ENCODE measurements around the gene LGALS3BP. TPM values are rescaled to one million over a fixed set of nuclear protein-coding genes. Genes with fewer than 3 reads are reported as not detected.
A peak's percentile ranks its signal among the peaks of the same experiment; 100 is the strongest.

The LGALS3BP gene
- total and polyA plus RNA-seq, 2 of the 13 experiments (the other 11 are each of a cell fraction or from before 2014, with no cell fraction given): 137 to 332 TPM

GRCh38 chr17:78925662-78926555, 53.8 kb downstream of the LGALS3BP start (continued):
- 0 out of 2 replicates have a peak, but pooled peaks have one; percentile 53 for TF ChIP-seq SRY (CRISPR knock-in tag; IDR thresholded peaks at IDR 0.05)
- TF ChIP-seq SNAPC2 (CRISPR knock-in tag; IDR thresholded peaks at IDR 0.05): no peak
- TF ChIP-seq KDM5B (CRISPR knock-in tag; IDR thresholded peaks at IDR 0.05; ENCODE audit: borderline replicate concordance): peak; percentile 33; the same call in 1 of the 2 replicates
- TF ChIP-seq HIC2 (CRISPR knock-in tag; IDR thresholded peaks at IDR 0.05; ENCODE audit: low read depth): peak; percentile 32; the same call in 1 of the 2 replicates
- peak; percentile 69 for TF ChIP-seq TEAD3 (CRISPR knock-in tag; optimal IDR thresholded peaks at IDR 0.05; ENCODE audit: borderline replicate concordance)
- TF ChIP-seq ZNF547 (CRISPR knock-in tag; IDR thresholded peaks at IDR 0.05): peak; percentile 53; the same call in 1 of the 2 replicates
- peak; percentile 65; the same call in 1 of the 2 replicates for TF ChIP-seq BCL3 (CRISPR knock-in tag; IDR thresholded peaks at IDR 0.05)
- 0 out of 2 replicates have a peak, but pooled peaks have one; percentile 10 for TF ChIP-seq ZNF230 (CRISPR knock-in tag; IDR thresholded peaks at IDR 0.05)
- TF ChIP-seq ZMYM3 (CRISPR knock-in tag; IDR thresholded peaks at IDR 0.05): peak; percentile 31; the same call in 1 of the 2 replicates
- TF ChIP-seq FOXO1 (CRISPR knock-in tag; IDR thresholded peaks at IDR 0.05): peak; percentile 59; the same call in 1 of the 2 replicates
- TF ChIP-seq HNRNPL (IDR thresholded peaks at IDR 0.05; ENCODE audit: low read depth, low read length): peak; percentile 66; the same call in 1 of the 2 replicates
- peak; percentile 67 for TF ChIP-seq HIVEP1 (CRISPR knock-in tag; IDR thresholded peaks at IDR 0.05)
- TF ChIP-seq ZBTB39 (CRISPR knock-in tag; IDR thresholded peaks at IDR 0.05): peak; percentile 34; the same call in 1 of the 2 replicates
- TF ChIP-seq ZGPAT (CRISPR knock-in tag; IDR thresholded peaks at IDR 0.05): peak; percentile 24; the same call in 1 of the 2 replicates
- peak; percentile 16; the same call in 1 of the 2 replicates for TF ChIP-seq CBFB (CRISPR knock-in tag; IDR thresholded peaks at IDR 0.05)
- no peak for TF ChIP-seq NFKBIZ (CRISPR knock-in tag; IDR thresholded peaks at IDR 0.05)
- no peak for TF ChIP-seq HNRNPH1 (optimal IDR thresholded peaks at IDR 0.05; ENCODE audit: low read depth, low read length)
- no peak for TF ChIP-seq HOXA5 (CRISPR knock-in tag; IDR thresholded peaks at IDR 0.05)
- 0 out of 2 replicates have a peak, but pooled peaks have one; percentile 46 for TF ChIP-seq NR2F2 (IDR thresholded peaks at IDR 0.05; ENCODE audit: borderline replicate concordance, low read depth)
- TF ChIP-seq SPEN (CRISPR knock-in tag; IDR thresholded peaks at IDR 0.05; ENCODE audit: low read depth): 0 out of 2 replicates have a peak, but pooled peaks have one; percentile 17
- peak; percentile 77 for TF ChIP-seq SAP130 (CRISPR knock-in tag; IDR thresholded peaks at IDR 0.05; ENCODE audit: low read depth)
- peak; percentile 32 for TF ChIP-seq MTA1 (CRISPR knock-in tag; IDR thresholded peaks at IDR 0.05; ENCODE audit: borderline replicate concordance)
- peak; percentile 57 for TF ChIP-seq ZBTB38 (CRISPR knock-in tag; IDR thresholded peaks at IDR 0.05)
- TF ChIP-seq HOXA3 (CRISPR knock-in tag; IDR thresholded peaks at IDR 0.05): peak; percentile 30; the same call in 1 of the 2 replicates

Measured in HepG2 (cell line).